Measurements from ENCODE around the gene HEBP1.

DNA sequence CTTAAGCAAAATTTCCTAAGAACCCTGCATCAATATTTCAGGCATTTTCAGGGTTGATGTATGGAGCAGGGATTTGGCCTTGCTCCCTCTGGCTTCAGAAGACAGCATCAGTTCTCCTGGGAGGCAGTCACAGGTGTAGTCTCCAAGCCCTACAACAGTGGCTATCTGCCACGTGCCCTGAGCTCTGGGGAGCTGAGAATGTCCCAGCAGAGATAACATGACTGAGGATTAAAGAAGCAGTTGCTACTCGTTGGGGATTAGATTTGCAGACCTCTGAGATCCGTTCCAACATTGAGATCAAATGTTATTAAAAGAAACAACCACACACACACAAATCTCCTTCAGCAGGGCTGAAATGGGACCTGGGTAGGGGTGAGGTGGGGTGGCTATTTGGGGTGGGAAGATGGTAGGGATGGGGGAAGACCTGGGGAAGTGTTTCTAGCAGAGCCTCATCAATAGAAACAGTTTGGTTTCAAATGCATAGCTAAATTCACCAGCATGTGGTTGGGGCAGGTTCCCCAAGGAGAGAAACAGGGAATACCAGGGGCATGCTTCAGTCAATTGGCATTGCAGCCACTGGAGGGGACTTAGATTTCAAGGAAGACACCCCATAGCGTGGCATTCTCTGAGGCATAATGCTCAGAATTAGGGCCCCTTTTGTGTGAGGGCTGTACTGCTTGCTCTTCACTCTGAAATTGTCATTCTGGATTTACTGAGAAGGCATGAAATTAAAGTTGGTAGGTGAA is 28.9 kb upstream of the HEBP1 start:
- TF ChIP-seq, protein P1, sequence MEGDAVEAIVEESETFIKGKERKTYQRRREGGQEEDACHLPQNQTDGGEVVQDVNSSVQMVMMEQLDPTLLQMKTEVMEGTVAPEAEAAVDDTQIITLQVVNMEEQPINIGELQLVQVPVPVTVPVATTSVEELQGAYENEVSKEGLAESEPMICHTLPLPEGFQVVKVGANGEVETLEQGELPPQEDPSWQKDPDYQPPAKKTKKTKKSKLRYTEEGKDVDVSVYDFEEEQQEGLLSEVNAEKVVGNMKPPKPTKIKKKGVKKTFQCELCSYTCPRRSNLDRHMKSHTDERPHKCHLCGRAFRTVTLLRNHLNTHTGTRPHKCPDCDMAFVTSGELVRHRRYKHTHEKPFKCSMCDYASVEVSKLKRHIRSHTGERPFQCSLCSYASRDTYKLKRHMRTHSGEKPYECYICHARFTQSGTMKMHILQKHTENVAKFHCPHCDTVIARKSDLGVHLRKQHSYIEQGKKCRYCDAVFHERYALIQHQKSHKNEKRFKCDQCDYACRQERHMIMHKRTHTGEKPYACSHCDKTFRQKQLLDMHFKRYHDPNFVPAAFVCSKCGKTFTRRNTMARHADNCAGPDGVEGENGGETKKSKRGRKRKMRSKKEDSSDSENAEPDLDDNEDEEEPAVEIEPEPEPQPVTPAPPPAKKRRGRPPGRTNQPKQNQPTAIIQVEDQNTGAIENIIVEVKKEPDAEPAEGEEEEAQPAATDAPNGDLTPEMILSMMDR (IDR thresholded peaks at IDR 0.05): no peak
- TF ChIP-seq POLR2A (IDR thresholded peaks at IDR 0.05) (no peak), POLR2AphosphoS5 (IDR thresholded peaks at IDR 0.05; ENCODE audit: insufficient read depth in 1 of 2, low read depth in 1 of 2) (no peak)

All from vagina (tissue), 2 donors.